ENCODE results near the gene TADA2A. TPM values are rescaled to one million over a fixed set of nuclear protein-coding genes. Genes with fewer than 3 reads are reported as not detected.

The TADA2A gene
- total RNA-seq, 4 donors from 2014 or later: 10.2 to 14.0 (median 11.7) TPM

GRCh38 chr17:37386462-37386861 is 20.2 kb upstream of the TADA2A start:
- no peak for TF ChIP-seq CTCF (IDR thresholded peaks at IDR 0.05; ENCODE audit: low read depth)

GRCh38 chr17:37388266-37388665 is 18.4 kb upstream of the TADA2A start:
- TF ChIP-seq CTCF (IDR thresholded peaks at IDR 0.05; ENCODE audit: low read depth): no peak

- no peak for TF ChIP-seq CTCF (IDR thresholded peaks at IDR 0.05; ENCODE audit: low read depth)
These were observed 17.5 kb upstream of the TADA2A start for GRCh38 chr17:37389160-37389559.

- no peak for TF ChIP-seq CTCF (IDR thresholded peaks at IDR 0.05; ENCODE audit: low read depth)
These were observed 15.5 kb upstream of the TADA2A start for GRCh38 chr17:37391146-37391545.

GRCh38 chr17:37392024-37392590 is 14.6 kb upstream of the TADA2A start:
- TF ChIP-seq CTCF (IDR thresholded peaks at IDR 0.05; ENCODE audit: low read depth): no peak

- no peak for TF ChIP-seq CTCF (IDR thresholded peaks at IDR 0.05; ENCODE audit: low read depth)
These were observed 13.3 kb upstream of the TADA2A start for GRCh38 chr17:37393352-37393751.

GRCh38 chr17:37399265-37399803 is 7.4 kb upstream of the TADA2A start:
- TF ChIP-seq CTCF (IDR thresholded peaks at IDR 0.05; ENCODE audit: low read depth): no peak
